Myocyte (in vitro differentiated cells): ENCODE measurements around the gene COL7A1. TPM values are rescaled to one million over a fixed set of nuclear protein-coding genes. Genes with fewer than 3 reads are reported as not detected.

ENCODE experiments used
- DNase-seq: peaks from one replicate; pipeline ENCODE4 v3.0.0-alpha.2; 2012; ENCODE audit warnings: low read depth
- total RNA-seq: library from RNA; depleted of rRNA; stranded (reverse); fragments of >200 nt; gene quantifications from 2 replicates; pipeline ENCODE4 v1.2.3, GENCODE V29; 2014

Gene COL7A1
- total RNA-seq, 1 donor from 2014 or later = 7.1 TPM

DNA sequence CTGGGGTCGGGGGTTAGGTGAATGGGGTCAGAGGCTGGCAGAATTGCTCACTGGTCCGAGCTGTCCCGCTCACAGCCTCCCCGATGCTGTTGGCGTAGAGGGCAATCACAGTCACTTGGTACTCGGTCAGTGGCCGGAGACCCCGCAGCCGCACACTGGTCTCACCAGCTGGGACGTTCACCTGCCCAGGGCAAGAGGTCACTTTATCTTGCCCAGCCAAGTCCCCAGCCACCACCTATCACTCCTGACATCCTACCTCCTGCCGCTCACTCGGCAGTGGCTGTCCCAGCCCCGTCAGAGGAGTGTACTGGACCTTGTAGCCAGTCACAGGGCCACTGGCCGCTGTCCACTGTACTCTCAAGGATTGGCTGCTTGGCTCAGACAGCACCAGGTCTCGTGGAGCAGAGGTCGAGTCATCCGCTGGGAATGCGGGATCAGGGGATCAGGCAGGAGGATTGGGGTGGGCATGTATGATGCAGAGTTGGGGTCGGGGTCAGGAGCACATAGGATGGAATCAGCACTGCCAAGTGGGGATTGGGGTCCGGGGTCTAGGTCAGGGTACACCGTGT lies 2.5 kb downstream of the COL7A1 start:
- no peak for DNase-seq

GRCh38 chr3:48591886-48592518 lies 3.1 kb downstream of the COL7A1 start:
- no peak for DNase-seq

- DNase-seq = no peak
Measured at GRCh38 chr3:48591436-48591835, 3.7 kb downstream of the COL7A1 start.

DNA sequence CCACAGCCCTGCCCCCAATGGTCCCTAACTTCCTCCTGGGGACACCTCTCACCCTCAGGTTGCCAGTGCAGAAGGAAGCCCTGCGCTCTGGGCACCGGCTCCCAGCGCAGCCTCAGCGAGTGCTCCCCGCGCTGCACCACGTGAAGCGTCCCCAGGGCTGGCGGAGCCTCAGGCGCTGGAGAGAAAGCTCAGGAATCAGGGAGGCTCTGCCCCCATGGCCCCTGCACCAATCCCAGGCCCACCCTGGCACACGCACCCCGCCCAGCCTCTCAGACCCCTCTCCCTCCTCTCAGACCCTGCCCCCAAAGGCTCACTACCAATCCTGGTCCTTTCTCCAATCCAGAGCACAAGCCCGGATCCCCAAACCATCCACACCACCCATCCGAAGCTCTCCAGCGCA lies 6.9 kb downstream of the COL7A1 start:
- no peak for DNase-seq

- no peak for DNase-seq
Measured at GRCh38 chr3:48587686-48588085, 7.4 kb downstream of the COL7A1 start.

GRCh38 chr3:48585411-48585810 lies 9.7 kb downstream of the COL7A1 start:
- no peak for DNase-seq

GRCh38 chr3:48584836-48585235 lies 10.3 kb downstream of the COL7A1 start:
- no peak for DNase-seq

DNA sequence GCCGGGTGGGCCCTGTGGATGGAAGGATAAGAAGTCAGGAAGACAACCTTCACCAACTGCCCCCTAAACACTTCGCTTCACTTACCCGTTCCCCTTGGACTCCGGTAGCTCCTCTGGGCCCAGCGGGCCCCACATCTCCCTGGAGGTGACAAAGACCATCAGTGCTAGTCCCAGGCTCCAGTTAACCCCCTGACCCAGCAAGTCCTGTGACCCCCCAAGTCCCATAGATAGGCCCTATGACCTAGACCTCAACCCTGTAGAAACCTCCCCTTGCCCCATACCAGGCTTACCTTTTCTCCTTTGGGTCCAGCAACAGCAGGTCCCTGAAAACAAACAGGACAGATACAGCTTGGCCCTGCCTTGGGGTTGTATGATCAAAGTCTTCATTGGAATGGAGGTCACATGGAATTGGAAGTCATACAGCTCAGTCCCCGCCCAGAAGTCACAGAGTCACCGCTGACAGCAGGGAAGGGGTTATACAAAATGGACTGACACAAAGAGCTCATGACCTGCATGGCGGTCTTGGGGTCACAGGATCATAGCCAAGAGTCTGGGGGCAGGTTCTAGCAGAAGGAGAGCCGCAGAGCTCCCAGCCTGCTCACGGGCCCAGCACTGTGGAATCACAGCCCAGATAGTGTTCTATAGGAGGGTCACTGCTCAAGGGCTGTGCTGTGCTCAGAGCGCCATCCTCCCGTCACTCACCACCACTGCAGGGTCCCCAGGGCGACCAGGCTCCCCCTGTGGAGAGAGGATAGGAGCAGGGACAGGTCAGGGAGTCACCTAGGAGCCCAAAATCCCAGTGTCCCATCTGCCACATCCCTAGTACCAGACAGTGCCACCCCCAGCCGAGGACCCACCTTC lies 13.3 kb downstream of the COL7A1 start:
- no peak for DNase-seq

DNA sequence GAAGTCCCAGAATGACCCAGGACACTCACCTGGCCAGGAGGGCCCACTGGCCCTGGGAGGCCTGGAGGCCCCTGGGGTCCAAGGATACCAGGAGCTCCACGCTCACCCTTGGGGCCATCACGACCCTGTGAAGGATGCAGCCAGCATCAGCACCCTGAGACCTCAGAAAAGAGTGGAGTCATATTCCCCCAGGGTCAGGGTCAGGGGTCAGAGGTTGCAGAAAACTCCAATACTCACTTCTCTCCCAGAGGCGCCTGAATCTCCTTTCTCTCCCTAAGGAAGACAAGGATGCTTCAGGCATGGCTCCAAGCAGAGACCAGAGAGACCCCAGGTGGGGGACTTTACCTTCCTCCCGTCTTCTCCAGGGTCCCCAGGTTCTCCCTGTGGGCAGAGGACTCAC lies 18.5 kb downstream of the COL7A1 start:
- DNase-seq = no peak

GRCh38 chr3:48575366-48575765 lies 19.8 kb downstream of the COL7A1 start:
- no peak for DNase-seq

DNA sequence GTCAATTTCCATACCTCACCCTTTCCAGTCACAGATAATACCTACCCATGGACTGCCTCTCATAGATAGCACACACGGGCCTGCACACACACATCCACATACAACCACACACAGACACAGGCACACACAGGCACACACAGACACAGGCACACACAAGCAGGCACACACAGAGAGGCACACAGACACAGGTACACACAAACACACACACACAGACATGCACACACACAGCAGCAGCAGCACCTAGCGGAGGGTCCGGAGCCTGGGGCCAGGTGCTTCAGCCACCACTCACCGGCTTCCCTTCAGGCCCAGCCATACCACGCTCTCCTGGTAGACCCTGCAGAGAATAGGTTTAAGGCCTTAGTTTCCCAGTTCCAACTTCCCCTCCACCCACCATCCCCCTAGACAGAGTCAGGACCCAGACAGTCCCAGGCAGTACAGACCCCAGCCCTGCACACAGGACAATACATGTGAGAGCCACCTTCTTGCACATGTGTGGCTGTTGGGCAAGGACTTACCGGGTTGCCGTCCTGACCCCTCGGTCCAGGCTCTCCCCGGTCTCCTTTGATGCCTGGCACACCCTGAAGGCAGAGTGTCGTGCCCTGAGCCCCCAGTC lies 21.1 kb downstream of the COL7A1 start:
- DNase-seq = no peak

DNA sequence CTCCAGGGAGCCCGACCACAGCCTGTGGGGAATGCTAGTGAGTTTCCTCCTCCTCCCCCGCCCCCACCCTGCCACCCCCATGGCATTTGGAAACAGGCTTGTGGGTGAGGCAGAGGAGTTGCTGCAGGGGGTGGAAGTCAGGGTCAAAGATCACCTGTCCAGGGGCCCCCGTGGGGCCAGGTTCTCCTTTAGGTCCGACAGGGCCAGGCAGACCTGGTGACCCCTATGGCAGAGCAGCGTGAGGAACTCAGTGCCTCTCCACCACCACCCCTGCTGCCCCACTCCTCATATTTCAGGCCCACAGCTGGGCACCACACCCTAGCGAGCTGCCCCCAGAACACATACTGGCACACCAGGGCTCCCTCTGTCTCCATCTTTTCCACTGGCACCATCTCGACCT lies 22.6 kb downstream of the COL7A1 start:
- no peak for DNase-seq

GRCh38 chr3:48571938-48572337 lies 23.2 kb downstream of the COL7A1 start:
- DNase-seq = no peak

DNA sequence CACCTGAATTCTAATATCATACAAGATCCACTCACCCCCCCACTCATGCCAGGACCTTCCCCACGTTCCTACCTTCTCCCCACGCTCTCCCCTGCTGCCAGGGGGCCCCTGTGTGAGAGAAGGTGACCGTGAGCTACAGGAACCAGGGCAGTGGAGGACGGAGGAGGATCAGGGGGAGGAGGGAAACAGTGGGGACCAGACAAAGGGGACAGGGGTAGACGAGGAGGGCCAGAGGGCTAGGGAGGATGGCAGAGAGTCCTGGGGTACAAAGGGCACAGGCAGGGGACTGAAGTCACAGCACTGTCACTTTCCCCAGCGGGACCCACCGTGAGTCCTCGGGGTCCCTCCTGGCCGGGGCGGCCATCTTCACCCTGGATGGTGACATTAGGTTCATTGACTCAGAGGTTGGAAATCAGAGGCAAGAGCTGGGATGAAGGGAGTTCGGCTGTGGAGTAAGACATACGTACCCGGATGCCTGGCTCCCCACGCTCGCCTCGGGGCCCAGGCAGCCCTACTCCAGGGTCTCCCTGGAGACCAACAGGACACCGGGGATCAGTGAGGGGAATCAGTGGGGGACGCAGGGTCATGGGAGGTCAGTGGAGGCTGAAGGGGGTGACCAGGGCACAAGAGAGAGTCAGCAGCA lies 25.2 kb downstream of the COL7A1 start:
- DNase-seq = no peak

DNA sequence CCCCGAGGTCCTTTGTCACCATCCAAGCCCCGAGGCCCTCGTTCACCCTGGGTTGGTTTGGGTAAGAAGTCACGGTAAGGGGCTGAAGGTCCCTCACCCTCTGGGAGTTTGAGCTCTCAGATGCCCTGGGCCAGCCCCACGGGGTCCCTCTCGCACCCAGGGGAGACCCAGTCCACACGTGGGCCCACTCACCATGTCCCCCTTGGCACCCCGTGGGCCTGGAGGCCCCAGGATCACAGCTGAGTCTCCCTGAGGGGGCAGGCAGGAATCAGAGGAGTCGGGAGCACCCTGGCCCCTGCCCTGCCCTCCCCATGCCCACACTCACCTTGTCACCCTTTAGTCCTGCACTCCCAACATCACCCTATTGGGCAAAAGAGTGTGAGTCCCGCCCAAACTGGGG lies 25.7 kb downstream of the COL7A1 start:
- no peak for DNase-seq

- no peak for DNase-seq
Measured at GRCh38 chr3:48568476-48568875, 26.7 kb downstream of the COL7A1 start.

- DNase-seq = no peak
Measured at GRCh38 chr3:48567500-48567899, 27.6 kb downstream of the COL7A1 start.

DNA sequence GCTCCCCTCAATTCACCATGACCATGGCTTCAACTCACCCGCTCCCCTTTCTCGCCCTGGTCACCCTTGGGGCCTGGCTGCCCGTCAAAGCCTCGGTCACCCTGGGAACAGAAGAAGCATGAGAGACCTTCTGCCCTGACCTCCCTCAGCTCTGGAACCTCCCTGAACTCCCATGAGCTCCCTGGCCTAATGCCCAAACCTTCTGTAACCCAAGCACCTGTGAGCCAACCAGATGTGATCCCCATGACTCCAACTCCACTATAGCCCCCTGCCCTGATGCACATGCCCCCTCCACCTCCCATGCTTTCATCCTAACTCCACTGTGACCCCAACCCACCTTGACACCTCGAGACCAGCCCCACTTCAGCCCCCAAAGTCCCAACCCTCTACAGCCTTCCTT lies 28.0 kb downstream of the COL7A1 start:
- no peak for DNase-seq

GRCh38 chr3:48566401-48566760 lies 28.7 kb downstream of the COL7A1 start:
- DNase-seq = no peak

- peak; percentile 75 for DNase-seq
Measured at GRCh38 chr3:48565591-48566400, 29.3 kb downstream of the COL7A1 start.

DNA sequence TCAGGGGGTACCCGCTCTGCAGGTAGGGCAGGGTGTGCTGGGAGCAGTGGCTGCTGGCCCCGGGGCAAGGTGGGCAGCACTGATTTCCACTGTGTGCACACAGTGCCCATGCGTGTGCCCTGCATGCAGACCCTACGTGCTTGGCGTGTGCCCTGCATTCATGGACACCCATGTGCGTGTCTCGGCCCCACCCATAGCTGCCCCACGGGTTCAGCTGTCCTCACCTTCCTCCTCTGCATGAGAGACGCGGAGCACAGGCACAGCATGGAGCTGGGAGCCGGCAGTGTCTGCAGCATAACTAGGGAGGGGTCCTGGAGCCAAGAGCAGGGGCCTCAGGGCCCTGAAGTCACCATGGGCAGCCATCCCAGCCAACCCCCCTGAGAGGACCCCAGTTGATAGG lies 29.9 kb downstream of the COL7A1 start:
- DNase-seq = no peak
